Adrenal gland (tissue), 12 donors: ENCODE data around the gene NOL6. TPM values are rescaled to one million over a fixed set of nuclear protein-coding genes. Genes with fewer than 3 reads are reported as not detected.

Source experiments
- DNase-seq, 7 donors: peaks; one replicate each; pipeline ENCODE4 v3.0.0-alpha.2; 2019 to 2020
- H3K27ac ChIP-seq, 5 donors: fragments of 200-600 bp; sonication (generic) in 4 of 5; 1 replicate in 3 of 5; 2 replicates in 2 of 5; pipeline versions ENCODE4 v1.5.1 to v1.8.0; 2016 to 2020; ENCODE audit warnings: mild to moderate bottlenecking in 1 of 5
- H3K27me3 ChIP-seq: fragments of 200-600 bp; 2 replicates; pipeline ENCODE4 v1.8.0; 2021
- H3K36me3 ChIP-seq, 2 donors: fragments of 200-600 bp; replicated peaks in 1 of 2; 1 replicate in 1 of 2; 2 replicates in 1 of 2; pipeline versions ENCODE4 v1.5.1 to v1.8.0; 2018 to 2022
- H3K4me1 ChIP-seq, 2 donors: fragments of 200-600 bp; replicated peaks in 1 of 2; 1 replicate in 1 of 2; 2 replicates in 1 of 2; pipeline versions ENCODE4 v1.5.1 to v1.8.0; 2018 to 2021
- H3K4me3 ChIP-seq, 4 donors: fragments of 200-600 bp; sonication (generic) in 3 of 4; one replicate each; pipeline ENCODE4 v1.5.1; 2016 to 2018
- H3K9me3 ChIP-seq, 3 donors: fragments of 200-600 bp; sonication (generic) in 1 of 3; replicated peaks in 1 of 3; 1 replicate in 2 of 3; 2 replicates in 1 of 3; pipeline versions ENCODE4 v1.5.1 to v1.8.0; 2016 to 2021
- CTCF ChIP-seq, 6 experiments: fragments of 450-650 bp in 4 of 6; fragments of 200-600 bp in 2 of 6; sonication (generic) in 1 of 6; IDR thresholded peaks; 1 replicate in 5 of 6; 2 replicates in 1 of 6; pipeline versions ENCODE4 v1.5.1 to v1.8.0; 2016 to 2021; ENCODE audit warnings: antibody characterized with exemption in 6 of 6, mild to moderate bottlenecking in 2 of 6, moderate library complexity in 1 of 6
- POLR2A ChIP-seq, 2 donors: fragments of 450-650 bp; IDR thresholded peaks; one replicate each; pipeline ENCODE4 v1.6.1; 2017; ENCODE audit warnings: antibody characterized with exemption in 2 of 2, mild to moderate bottlenecking in 2 of 2, moderate library complexity in 1 of 2
- WGBS, 4 donors: extraction: QIAGEN DNeasy Blood & Tissue Kit in 2 of 4; methylation state at CpG; one replicate each; pipeline versions ENCODE4 v1.1.5 to v1.1.7; 2013 to 2017; 5-methylcytosine and 5-hydroxymethylcytosine counted together
- intact Hi-C, 2 donors: fragments of 100-400 bp; cut with DNase I; formaldehyde crosslinking; loops; one replicate each; pipeline versions ENCODE4 v1.14.1 to v1.15.0; 2022 to 2023
- polyA plus RNA-seq, 3 donors: library from polyadenylated mRNA; stranded (reverse); fragments of 200-250 nt in 2 of 3; fragments of 350-450 nt in 1 of 3; fragmentation: Illumina TruSeq in 1 of 3; extraction: RNeasy Lipid Tissue Mini Kit (QIAGEN cat#74804) in 1 of 3; gene quantifications; one replicate each; pipeline ENCODE4 v1.2.3, GENCODE V29; 2013 to 2014
- total RNA-seq, 9 donors: library from RNA; depleted of rRNA in 4 of 9; stranded (reverse); fragments of >200 nt in 4 of 9; fragments of 120-200 nt in 1 of 9; fragmentation: NEBNext Ultra II Directional in 1 of 9; extraction: Animal tissue kit (Norgen Biotek cat#: 25700) in 1 of 9; gene quantifications; one replicate each; pipeline versions ENCODE4 v1.1.0 to v1.2.4, GENCODE V29; 2013 to 2023
- donor health status: healthy with polysubstance abuse.
- donor health status: Bipolar disorder and iron deficiency.
- donor health status: DM: yes; HTN: yes; CAD: no.
- donor health status: DM: no; HTN: no; CAD: no.
- donor health status: DM: no; HTN: no; CAD: no.
- donor health status: DM: yes; HTN: yes; CAD: no.

Gene NOL6
- total and polyA plus RNA-seq, 12 donors, result 17.0 to 45.7 (median 28.9) TPM

- intact Hi-C loops, result loop anchor here in 1 of 2 donors (10.0 kb wide), 2 partner anchors 89 to 179 kb away; no protein-coding TSS in a partner anchor
- 93 to 96% (median 94%) methylated on average over 11 to 14 of the region's 14 CpGs for WGBS, 4 donors
- H3K27ac ChIP-seq, result no peak overlapping the region
- no peak for DNase-seq
- H3K27me3 ChIP-seq, result no peaks in the 10 kb centered on the region
- H3K4me3 ChIP-seq, result no peak overlapping the region
- H3K9me3 ChIP-seq, result no peaks in the 10 kb centered on the region
- peaks cover 0 to 83% of the 10 kb centered on the region in 2 donors for H3K36me3 ChIP-seq
- H3K4me1 ChIP-seq, result no peaks in the 10 kb centered on the region
- TF ChIP-seq POLR2A (IDR thresholded peaks at IDR 0.05) (no peak), CTCF (IDR thresholded peaks at IDR 0.05) (no peak)
These were observed 9.6 kb downstream of the NOL6 start for GRCh38 chr9:33464045-33464636.

DNA sequence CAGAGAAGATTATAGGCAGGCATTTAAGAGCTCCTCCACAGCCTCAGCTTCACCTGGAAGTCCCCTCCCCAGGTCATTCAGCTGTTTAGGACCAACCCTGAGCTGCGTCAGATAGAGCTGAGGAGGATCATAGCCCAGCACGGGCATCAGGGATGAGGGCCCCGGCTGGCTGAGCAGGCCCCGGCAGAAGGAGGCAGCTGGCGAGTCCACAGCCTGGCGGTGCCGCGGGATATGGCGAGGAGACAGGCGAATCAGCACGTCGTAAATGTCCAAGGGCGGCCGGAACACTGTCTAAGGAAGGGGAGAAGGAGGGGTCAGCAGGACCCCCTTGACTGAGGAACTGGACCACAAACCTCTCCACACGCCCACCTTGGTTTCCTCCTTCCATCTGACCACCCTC is 10.6 kb downstream of the NOL6 start:
- H3K27ac ChIP-seq, result no peak overlapping the region
- TF ChIP-seq CTCF (IDR thresholded peaks at IDR 0.05) (no peak), POLR2A (IDR thresholded peaks at IDR 0.05) (no peak)
- H3K9me3 ChIP-seq, result no peaks in the 10 kb centered on the region
- H3K27me3 ChIP-seq, result no peaks in the 10 kb centered on the region
- peaks cover 0 to 73% of the 10 kb centered on the region in 2 donors for H3K36me3 ChIP-seq
- H3K4me3 ChIP-seq, result no peak overlapping the region
- WGBS, 4 donors, result 86 to 96% (median 92%) methylated on average over 14 to 15 of the region's 15 CpGs
- intact Hi-C loops, result loop anchor here in 1 of 2 donors (10.0 kb wide), 2 partner anchors 88 to 178 kb away; no protein-coding TSS in a partner anchor
- no peak for DNase-seq
- H3K4me1 ChIP-seq, result no peaks in the 10 kb centered on the region

DNA sequence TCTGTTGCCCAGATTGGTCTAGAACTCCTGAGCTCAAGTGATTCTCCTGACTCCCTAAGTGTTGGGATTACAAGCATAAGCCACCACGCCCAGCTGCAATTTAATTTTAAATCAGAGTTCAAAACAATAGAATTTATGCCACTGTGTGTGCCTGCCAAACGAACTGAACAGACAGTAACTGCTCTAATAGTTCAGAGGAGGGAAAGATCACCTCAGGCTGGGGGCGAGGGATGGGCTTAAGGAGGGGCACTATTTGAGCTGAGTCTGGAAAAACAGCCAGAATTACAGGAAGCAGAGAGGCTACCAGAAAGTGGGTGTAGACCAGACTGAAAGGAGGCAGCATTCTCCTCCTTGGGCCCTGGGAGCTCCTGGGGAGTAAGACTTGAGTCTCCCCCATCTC is 12.2 kb downstream of the NOL6 start:
- 74 to 80% (median 76%) methylated on average over 3 of the region's 3 CpGs for WGBS, 4 donors
- H3K27ac ChIP-seq, result no peak overlapping the region
- H3K4me3 ChIP-seq, result no peak overlapping the region
- H3K9me3 ChIP-seq, result no peaks in the 10 kb centered on the region
- TF ChIP-seq CTCF (IDR thresholded peaks at IDR 0.05) (no peak), POLR2A (IDR thresholded peaks at IDR 0.05) (no peak)
- intact Hi-C loops, result loop anchor here in 1 of 2 donors (10.0 kb wide), 2 partner anchors 87 to 177 kb away; no protein-coding TSS in a partner anchor
- no peaks in the 10 kb centered on the region for H3K4me1 ChIP-seq
- no peak for DNase-seq
- H3K27me3 ChIP-seq, result no peaks in the 10 kb centered on the region
- peaks cover 0 to 57% of the 10 kb centered on the region in 2 donors for H3K36me3 ChIP-seq

DNA sequence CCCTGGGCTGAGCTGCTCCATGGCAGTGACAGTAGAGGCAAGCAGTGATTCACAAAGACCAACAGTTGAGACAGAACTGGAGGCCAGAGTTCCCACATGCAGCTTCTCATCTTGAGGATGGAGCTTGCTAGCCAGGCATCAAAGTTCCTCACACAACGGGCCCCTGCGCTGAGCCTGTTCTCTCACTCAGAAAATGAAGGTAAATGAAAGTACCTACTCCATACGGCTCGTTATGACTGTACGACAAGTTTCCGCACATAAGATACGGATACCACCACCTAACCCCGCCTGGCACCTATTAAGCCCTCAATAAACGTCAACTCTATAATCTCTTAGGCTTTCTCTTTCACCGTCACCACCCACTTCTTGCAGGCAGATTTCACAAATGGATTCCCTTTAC is 12.9 kb downstream of the NOL6 start:
- peaks cover 0 to 50% of the 10 kb centered on the region in 2 donors for H3K36me3 ChIP-seq
- no peaks in the 10 kb centered on the region for H3K27me3 ChIP-seq
- H3K4me1 ChIP-seq, result no peaks in the 10 kb centered on the region
- DNase-seq, result no peak
- H3K4me3 ChIP-seq, result no peak overlapping the region
- intact Hi-C loops, result loop anchor here in 1 of 2 donors (10.0 kb wide), 2 partner anchors 86 to 176 kb away; no protein-coding TSS in a partner anchor
- H3K27ac ChIP-seq, result no peak overlapping the region
- 93 to 96% (median 94%) methylated on average over 10 of the region's 10 CpGs for WGBS, 4 donors
- no peaks in the 10 kb centered on the region for H3K9me3 ChIP-seq
- TF ChIP-seq POLR2A (IDR thresholded peaks at IDR 0.05), result no peak
- no peak for TF ChIP-seq CTCF (IDR thresholded peaks at IDR 0.05)
